GM21515 (cell line): Measurements from ENCODE around the gene LDLRAP1.
"Not testable (repeated sequence)": the region's sequence is repeated elsewhere in the genome, so short reads cannot be mapped to it uniquely, and the experiment has no call there.

Experiments
- ATAC-seq: cut with Tn5 transposase; IDR thresholded peaks from one replicate; pipeline ENCODE4 v1.9.1; 2021; ENCODE audit not compliant: unreplicated experiment

Gene LDLRAP1

GRCh38 chr1:25543425-25544242 lies at the start of gene LDLRAP1:
TSS of gene LDLRAP1 (plus strand) at chr1:25543606. CDS start at chr1:25543699, 93 bp downstream.
- peak; percentile 86 for ATAC-seq

- ATAC-seq, result no peak
Measured at GRCh38 chr1:25494952-25495351, 48.5 kb upstream of the LDLRAP1 start.

GRCh38 chr1:25500694-25501093 lies 42.7 kb upstream of the LDLRAP1 start:
- no peak for ATAC-seq

GRCh38 chr1:25501235-25502058 lies 42.0 kb upstream of the LDLRAP1 start:
- no peak for ATAC-seq

- ATAC-seq, result no peak
Measured at GRCh38 chr1:25502957-25503356, 40.4 kb upstream of the LDLRAP1 start.

GRCh38 chr1:25503551-25504426 lies 39.6 kb upstream of the LDLRAP1 start:
- no peak for ATAC-seq

GRCh38 chr1:25504706-25505595 lies 38.5 kb upstream of the LDLRAP1 start:
- ATAC-seq, result no peak

- no peak for ATAC-seq
Measured at GRCh38 chr1:25505656-25506385, 37.6 kb upstream of the LDLRAP1 start.

GRCh38 chr1:25506566-25507463 lies 36.6 kb upstream of the LDLRAP1 start:
- ATAC-seq, result not testable (repeated sequence)

GRCh38 chr1:25513666-25514065 lies 29.7 kb upstream of the LDLRAP1 start:
- ATAC-seq, result no peak

- ATAC-seq, result no peak
Measured at GRCh38 chr1:25515033-25515432, 28.4 kb upstream of the LDLRAP1 start.

- ATAC-seq, result no peak
Measured at GRCh38 chr1:25516686-25517085, 26.7 kb upstream of the LDLRAP1 start.

GRCh38 chr1:25517476-25518394 lies 25.7 kb upstream of the LDLRAP1 start:
- ATAC-seq, result no peak

- no peak for ATAC-seq
Measured at GRCh38 chr1:25519624-25520023, 23.8 kb upstream of the LDLRAP1 start.

- ATAC-seq, result no peak
Measured at GRCh38 chr1:25520446-25521061, 22.9 kb upstream of the LDLRAP1 start.

- no peak for ATAC-seq
Measured at GRCh38 chr1:25522031-25522655, 21.3 kb upstream of the LDLRAP1 start.
